ENCODE data around the gene SMYD3. TPM values are rescaled to one million over a fixed set of nuclear protein-coding genes. Genes with fewer than 3 reads are reported as not detected.
A peak's percentile ranks its signal among the peaks of the same experiment; 100 is the strongest.

SMYD3 gene
- total RNA-seq: 22.3 TPM

DNA sequence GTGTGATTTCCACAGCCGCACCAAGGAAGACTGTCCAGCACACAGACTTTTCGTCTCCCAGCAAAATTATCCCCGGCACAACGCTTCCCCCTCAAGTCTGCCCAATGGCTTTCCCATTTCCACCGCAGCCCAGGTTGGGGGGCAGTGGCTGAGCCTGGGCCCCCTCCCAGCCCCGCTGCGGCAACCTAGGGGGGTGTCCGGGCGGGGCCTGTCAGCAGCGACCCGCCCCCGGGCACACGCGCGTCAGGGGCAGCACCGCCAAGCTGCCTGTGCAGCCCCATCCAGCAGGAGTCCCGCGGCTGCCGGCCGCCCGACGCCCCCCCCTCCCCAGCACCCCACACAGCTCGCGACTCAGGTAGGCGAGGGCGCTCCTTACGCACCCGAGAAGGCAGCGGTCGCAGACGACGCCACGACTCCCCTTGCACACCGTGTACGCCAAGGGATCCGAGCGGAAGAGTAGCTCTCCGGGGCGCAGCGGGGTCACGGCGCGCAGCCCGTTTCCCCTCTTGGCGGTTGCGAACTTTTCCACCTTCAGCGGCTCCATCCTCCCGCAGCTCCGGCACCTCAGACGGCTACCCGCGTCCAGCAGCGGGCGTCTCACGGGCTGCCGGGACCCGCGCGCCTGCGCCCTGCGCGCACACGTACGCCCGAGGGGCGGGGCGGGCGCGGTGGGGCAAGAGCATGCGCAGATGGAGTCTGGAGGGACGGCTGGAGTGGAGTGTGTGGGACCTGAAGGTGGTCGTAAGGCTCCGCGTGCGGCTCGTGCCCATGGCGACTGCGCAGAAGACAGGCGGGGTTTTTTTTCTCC lies at the start of gene SMYD3:
Gene SMYD3 (minus strand): TSS at position 606 of the 808 bp plus-strand sequence.
- peak within 1 kb of the TSS; percentile 58 for H3K27ac ChIP-seq

DNA sequence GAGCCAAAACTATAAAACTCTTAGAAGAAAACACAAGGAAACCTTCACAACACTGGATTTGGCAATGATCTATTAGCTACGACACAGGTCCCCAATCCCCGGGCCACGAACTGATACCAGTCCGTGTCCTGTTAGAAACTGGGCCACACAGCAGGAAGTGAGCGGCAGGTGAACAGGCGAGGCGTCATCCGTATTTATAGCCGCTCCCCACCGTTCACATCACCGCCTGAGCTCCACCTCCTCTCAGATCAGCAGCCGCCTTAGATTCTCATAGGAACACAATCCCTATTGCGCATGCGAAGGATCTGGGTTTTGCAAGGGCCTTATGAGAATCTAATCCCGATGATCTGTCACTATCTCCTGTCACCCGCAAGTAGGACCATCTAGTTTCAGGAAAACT lies 47.1 kb upstream of the SMYD3 start:
- DNase-seq (ENCODE audit: extremely low spot score in 2 of 2): no peak
- Histone ChIP-seq H3K27me3 (no peaks in the 10 kb centered on the region), H3K4me1 (no peaks in the 10 kb centered on the region), H3K9me3 (no peaks in the 10 kb centered on the region), H3K4me3 (no peak overlapping the region), H3K27ac (no peak overlapping the region), H3K36me3 (peaks cover 0 to 66% of the 10 kb centered on the region in 2 donors)
- intact Hi-C loops (cut with DNase I): no loop called here
- no peak for TF ChIP-seq POLR2A (IDR thresholded peaks at IDR 0.05)
- TF ChIP-seq, protein P1, sequence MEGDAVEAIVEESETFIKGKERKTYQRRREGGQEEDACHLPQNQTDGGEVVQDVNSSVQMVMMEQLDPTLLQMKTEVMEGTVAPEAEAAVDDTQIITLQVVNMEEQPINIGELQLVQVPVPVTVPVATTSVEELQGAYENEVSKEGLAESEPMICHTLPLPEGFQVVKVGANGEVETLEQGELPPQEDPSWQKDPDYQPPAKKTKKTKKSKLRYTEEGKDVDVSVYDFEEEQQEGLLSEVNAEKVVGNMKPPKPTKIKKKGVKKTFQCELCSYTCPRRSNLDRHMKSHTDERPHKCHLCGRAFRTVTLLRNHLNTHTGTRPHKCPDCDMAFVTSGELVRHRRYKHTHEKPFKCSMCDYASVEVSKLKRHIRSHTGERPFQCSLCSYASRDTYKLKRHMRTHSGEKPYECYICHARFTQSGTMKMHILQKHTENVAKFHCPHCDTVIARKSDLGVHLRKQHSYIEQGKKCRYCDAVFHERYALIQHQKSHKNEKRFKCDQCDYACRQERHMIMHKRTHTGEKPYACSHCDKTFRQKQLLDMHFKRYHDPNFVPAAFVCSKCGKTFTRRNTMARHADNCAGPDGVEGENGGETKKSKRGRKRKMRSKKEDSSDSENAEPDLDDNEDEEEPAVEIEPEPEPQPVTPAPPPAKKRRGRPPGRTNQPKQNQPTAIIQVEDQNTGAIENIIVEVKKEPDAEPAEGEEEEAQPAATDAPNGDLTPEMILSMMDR (IDR thresholded peaks at IDR 0.05): no peak
- no peak for TF ChIP-seq POLR2AphosphoS5 (IDR thresholded peaks at IDR 0.05; ENCODE audit: insufficient read depth in 1 of 2, low read depth in 1 of 2)

More for the DNA sequence above, at the start of gene SMYD3:
- Histone ChIP-seq H3K4me3 (peak within 1 kb of the TSS; percentile 79 to 90), H3K36me3 (no peaks in the 10 kb centered on the region), H3K9me3 (no peaks in the 10 kb centered on the region), H3K4me1 (peaks cover 9% of the 10 kb centered on the region), H3K27me3 (no peaks in the 10 kb centered on the region)
- peak in 1 of 2 donors; percentile 30 for TF ChIP-seq POLR2A (IDR thresholded peaks at IDR 0.05)
- TF ChIP-seq, protein P1 (IDR thresholded peaks at IDR 0.05): peak in 2 of 3 experiments; percentile 5 to 26
- TF ChIP-seq POLR2AphosphoS5 (IDR thresholded peaks at IDR 0.05; ENCODE audit: insufficient read depth in 1 of 2, low read depth in 1 of 2): peak in 1 of 2 donors; percentile 70
- intact Hi-C loops (cut with DNase I): no loop called here
- DNase-seq (ENCODE audit: extremely low spot score in 2 of 2): peak in 1 of 2 donors; percentile 79

- DNase-seq (ENCODE audit: extremely low spot score in 2 of 2): no peak
- Histone ChIP-seq H3K9me3 (no peaks in the 10 kb centered on the region), H3K4me3 (no peak overlapping the region), H3K36me3 (peaks cover 2 to 80% of the 10 kb centered on the region in 2 donors), H3K4me1 (no peaks in the 10 kb centered on the region), H3K27me3 (no peaks in the 10 kb centered on the region), H3K27ac (no peak overlapping the region)
- intact Hi-C loops (cut with DNase I): no loop called here
- TF ChIP-seq POLR2AphosphoS5 (IDR thresholded peaks at IDR 0.05; ENCODE audit: insufficient read depth in 1 of 2, low read depth in 1 of 2) (no peak), POLR2A (IDR thresholded peaks at IDR 0.05) (no peak)
- TF ChIP-seq, protein P1 (IDR thresholded peaks at IDR 0.05): no peak
Observed at GRCh38 chr1:246552110-246552509, 45.0 kb upstream of the SMYD3 start.

- no peak for TF ChIP-seq POLR2AphosphoS5 (IDR thresholded peaks at IDR 0.05; ENCODE audit: insufficient read depth in 1 of 2, low read depth in 1 of 2)
- no peaks in the 10 kb centered on the region for H3K27me3 ChIP-seq
- H3K4me1 ChIP-seq: no peaks in the 10 kb centered on the region
- no peak overlapping the region for H3K4me3 ChIP-seq
- no peak overlapping the region for H3K27ac ChIP-seq
- no peaks in the 10 kb centered on the region for H3K9me3 ChIP-seq
- intact Hi-C loops (cut with DNase I): no loop called here
- peaks cover 2 to 73% of the 10 kb centered on the region in 2 donors for H3K36me3 ChIP-seq
- DNase-seq (ENCODE audit: extremely low spot score in 2 of 2): no peak
Observed at GRCh38 chr1:246550402-246550801, 43.3 kb upstream of the SMYD3 start.

- H3K4me1 ChIP-seq: no peaks in the 10 kb centered on the region
- H3K27me3 ChIP-seq: no peaks in the 10 kb centered on the region
- no peak for DNase-seq (ENCODE audit: extremely low spot score in 2 of 2)
- intact Hi-C loops (cut with DNase I): no loop called here
- H3K27ac ChIP-seq: no peak overlapping the region
- no peaks in the 10 kb centered on the region for H3K9me3 ChIP-seq
- H3K36me3 ChIP-seq: peaks cover 2 to 70% of the 10 kb centered on the region in 2 donors
- H3K4me3 ChIP-seq: no peak overlapping the region
- TF ChIP-seq POLR2A (IDR thresholded peaks at IDR 0.05): no peak
- TF ChIP-seq, protein P1 (IDR thresholded peaks at IDR 0.05): no peak
- no peak for TF ChIP-seq POLR2AphosphoS5 (IDR thresholded peaks at IDR 0.05; ENCODE audit: insufficient read depth in 1 of 2, low read depth in 1 of 2)
Observed at GRCh38 chr1:246549665-246550064, 42.6 kb upstream of the SMYD3 start.
